PFSK-1 (cell line): Measurements from ENCODE around the gene FBP2.

ENCODE experiments used
- POLR2AphosphoS5 ChIP-seq: IDR thresholded peaks from 2 replicates; pipeline ENCODE4 v1.6.1; 2012; ENCODE audit warnings: low read depth, mild to moderate bottlenecking, control low read depth, low read length, moderate library complexity
- SIN3A ChIP-seq: IDR thresholded peaks from 2 replicates; pipeline ENCODE4 v1.6.1; 2012; ENCODE audit warnings: mild to moderate bottlenecking, low read length, moderate library complexity, borderline replicate concordance; ENCODE audit not compliant: insufficient read depth

GRCh38 chr9:94639999-94640376 is 46.4 kb upstream of the FBP2 start:
- TF ChIP-seq POLR2AphosphoS5 = no peak
- TF ChIP-seq SIN3A = no peak
